GM12801 (cell line): ENCODE data around the gene MRGPRG.

ENCODE experiments used
- CTCF ChIP-seq: IDR thresholded peaks from one replicate; pipeline ENCODE4 v1.5.1; 2011; ENCODE audit warnings: control low read depth; ENCODE audit not compliant: insufficient read length; ENCODE audit errors: extremely low read depth

MRGPRG gene

GRCh38 chr11:3225826-3226750, 7.5 kb upstream of the MRGPRG start:
- TF ChIP-seq CTCF = no peak

- no peak for TF ChIP-seq CTCF
These were observed 6.6 kb upstream of the MRGPRG start for GRCh38 chr11:3225159-3225758.

- no peak for TF ChIP-seq CTCF
These were observed 5.9 kb upstream of the MRGPRG start for GRCh38 chr11:3224401-3225057.

- TF ChIP-seq CTCF = no peak
These were observed 5.3 kb upstream of the MRGPRG start for GRCh38 chr11:3223932-3224381.

- no peak for TF ChIP-seq CTCF
These were observed 4.6 kb upstream of the MRGPRG start for GRCh38 chr11:3222941-3223915.

GRCh38 chr11:3222003-3222855, 3.6 kb upstream of the MRGPRG start:
- TF ChIP-seq CTCF = no peak
